Thyroid gland (tissue), 4 donors: Measurements from ENCODE around the gene FZD4. TPM values are rescaled to one million over a fixed set of nuclear protein-coding genes. Genes with fewer than 3 reads are reported as not detected.
A peak's percentile ranks its signal among the peaks of the same experiment; 100 is the strongest.

Experiments
- DNase-seq, 2 donors: peaks; one replicate each; pipeline ENCODE4 v3.0.0-alpha.2; 2019
- H3K27ac ChIP-seq, 3 donors: fragments of 200-600 bp; sonication (generic); 1 replicate in 2 of 3; 2 replicates in 1 of 3; pipeline ENCODE4 v1.5.1; 2016 to 2019; ENCODE audit warnings: mild to moderate bottlenecking in 1 of 3, moderate library complexity in 1 of 3
- H3K27me3 ChIP-seq: fragments of 200-600 bp; sonication (generic); one replicate; pipeline ENCODE4 v1.5.1; 2019
- H3K36me3 ChIP-seq, 2 donors: fragments of 200-600 bp; sonication (generic); one replicate each; pipeline ENCODE4 v1.5.1; 2016 to 2019
- H3K4me1 ChIP-seq, 2 donors: fragments of 200-600 bp; sonication (generic); one replicate each; pipeline ENCODE4 v1.5.1; 2017 to 2019
- H3K4me3 ChIP-seq, 3 donors: fragments of 200-600 bp; sonication (generic); replicated peaks in 1 of 3; 1 replicate in 2 of 3; 2 replicates in 1 of 3; pipeline ENCODE4 v1.5.1; 2016; ENCODE audit warnings: mild to moderate bottlenecking in 1 of 3
- H3K9me3 ChIP-seq: fragments of 200-600 bp; sonication (generic); one replicate; pipeline ENCODE4 v1.5.1; 2017
- CTCF ChIP-seq, 6 experiments: fragments of 200-600 bp in 3 of 6; fragments of 450-650 bp in 3 of 6; sonication (generic) in 3 of 6; IDR thresholded peaks; one replicate each; pipeline ENCODE4 v1.5.1; 2016 to 2019; ENCODE audit warnings: antibody characterized with exemption in 6 of 6, mild to moderate bottlenecking in 2 of 6, inconsistent platforms in 1 of 6, moderate library complexity in 1 of 6
- POLR2A ChIP-seq, 2 donors: fragments of 450-650 bp; IDR thresholded peaks; one replicate each; pipeline ENCODE4 v1.6.1; 2017; ENCODE audit warnings: antibody characterized with exemption in 2 of 2, mild to moderate bottlenecking in 2 of 2, moderate library complexity in 1 of 2
- WGBS, 2 donors: methylation state at CpG; one replicate each; pipeline ENCODE4 v1.1.5; 2017; 5-methylcytosine and 5-hydroxymethylcytosine counted together
- intact Hi-C: fragments of 100-400 bp; cut with DNase I; formaldehyde crosslinking; loops from one replicate; pipeline ENCODE4 v1.15.1; 2023
- total RNA-seq, 4 donors: library from RNA; depleted of rRNA; stranded (reverse); fragments of >200 nt; gene quantifications; one replicate each; pipeline ENCODE4 v1.2.3, GENCODE V29; 2016

The FZD4 gene
- total RNA-seq, 4 donors from 2014 or later: 32.9 to 70.8 (median 48.0) TPM

- no peaks in the 10 kb centered on the region for H3K36me3 ChIP-seq
- no peaks in the 10 kb centered on the region for H3K27me3 ChIP-seq
- no peak overlapping the region for H3K4me3 ChIP-seq
- H3K4me1 ChIP-seq: peaks cover 20 to 33% of the 10 kb centered on the region in 2 donors
- DNase-seq: no peak
- H3K27ac ChIP-seq: peak overlapping the region in 1 of 3 donors; percentile 16
- TF ChIP-seq POLR2A (IDR thresholded peaks at IDR 0.05): no peak
- TF ChIP-seq CTCF (IDR thresholded peaks at IDR 0.05): no peak
- intact Hi-C loops: loop anchor here (5.0 to 10.0 kb wide), 2 partner anchors 357 to 490 kb away; no protein-coding TSS in a partner anchor
- no peaks in the 10 kb centered on the region for H3K9me3 ChIP-seq
- WGBS, 2 donors: 46 to 92% methylated on average over 3 of the region's 3 CpGs
Observed at GRCh38 chr11:86934926-86935579, 20.1 kb downstream of the FZD4 start.

- no peak for DNase-seq
- no peak overlapping the region for H3K4me3 ChIP-seq
- no peaks in the 10 kb centered on the region for H3K36me3 ChIP-seq
- intact Hi-C loops: loop anchor here (10.0 kb wide), 1 partner anchor 490 kb away; no protein-coding TSS in a partner anchor
- H3K4me1 ChIP-seq: peaks cover 15 to 27% of the 10 kb centered on the region in 2 donors
- no peak overlapping the region for H3K27ac ChIP-seq
- H3K27me3 ChIP-seq: no peaks in the 10 kb centered on the region
- no peaks in the 10 kb centered on the region for H3K9me3 ChIP-seq
- no peak for TF ChIP-seq POLR2A (IDR thresholded peaks at IDR 0.05)
- no peak for TF ChIP-seq CTCF (IDR thresholded peaks at IDR 0.05)
Observed at GRCh38 chr11:86934582-86934900, 20.7 kb downstream of the FZD4 start.

GRCh38 chr11:86933891-86934581, 21.2 kb downstream of the FZD4 start:
- WGBS, 2 donors: 62 to 78% methylated on average over 7 of the region's 7 CpGs
- no peak overlapping the region for H3K27ac ChIP-seq
- no peaks in the 10 kb centered on the region for H3K9me3 ChIP-seq
- intact Hi-C loops: loop anchor here (10.0 kb wide), 1 partner anchor 491 kb away; no protein-coding TSS in a partner anchor
- H3K4me3 ChIP-seq: no peak overlapping the region
- DNase-seq: no peak
- H3K4me1 ChIP-seq: peaks cover 13 to 24% of the 10 kb centered on the region in 2 donors
- TF ChIP-seq POLR2A (IDR thresholded peaks at IDR 0.05): no peak
- no peak for TF ChIP-seq CTCF (IDR thresholded peaks at IDR 0.05)
- H3K27me3 ChIP-seq: no peaks in the 10 kb centered on the region
- no peaks in the 10 kb centered on the region for H3K36me3 ChIP-seq

- intact Hi-C loops: loop anchor here (10.0 kb wide), 1 partner anchor 492 kb away; no protein-coding TSS in a partner anchor
- 77 to 88% methylated on average over 11 of the region's 11 CpGs for WGBS, 2 donors
- Histone ChIP-seq H3K4me1 (peaks cover 13 to 17% of the 10 kb centered on the region in 2 donors), H3K27me3 (no peaks in the 10 kb centered on the region), H3K4me3 (no peak overlapping the region), H3K9me3 (no peaks in the 10 kb centered on the region), H3K27ac (peak overlapping the region in 1 of 3 donors; percentile 19), H3K36me3 (no peaks in the 10 kb centered on the region)
- TF ChIP-seq POLR2A (IDR thresholded peaks at IDR 0.05) (no peak), CTCF (IDR thresholded peaks at IDR 0.05) (no peak)
- DNase-seq: no peak
Observed at GRCh38 chr11:86932924-86933875, 22.0 kb downstream of the FZD4 start.
